ENCODE results near the gene MLPH. TPM values are rescaled to one million over a fixed set of nuclear protein-coding genes. Genes with fewer than 3 reads are reported as not detected.

Gene MLPH
- total and polyA plus RNA-seq, 2 of the 13 experiments (the other 11 are each of a cell fraction or from before 2014, with no cell fraction given): 0.12 TPM; not detected in 1

DNA sequence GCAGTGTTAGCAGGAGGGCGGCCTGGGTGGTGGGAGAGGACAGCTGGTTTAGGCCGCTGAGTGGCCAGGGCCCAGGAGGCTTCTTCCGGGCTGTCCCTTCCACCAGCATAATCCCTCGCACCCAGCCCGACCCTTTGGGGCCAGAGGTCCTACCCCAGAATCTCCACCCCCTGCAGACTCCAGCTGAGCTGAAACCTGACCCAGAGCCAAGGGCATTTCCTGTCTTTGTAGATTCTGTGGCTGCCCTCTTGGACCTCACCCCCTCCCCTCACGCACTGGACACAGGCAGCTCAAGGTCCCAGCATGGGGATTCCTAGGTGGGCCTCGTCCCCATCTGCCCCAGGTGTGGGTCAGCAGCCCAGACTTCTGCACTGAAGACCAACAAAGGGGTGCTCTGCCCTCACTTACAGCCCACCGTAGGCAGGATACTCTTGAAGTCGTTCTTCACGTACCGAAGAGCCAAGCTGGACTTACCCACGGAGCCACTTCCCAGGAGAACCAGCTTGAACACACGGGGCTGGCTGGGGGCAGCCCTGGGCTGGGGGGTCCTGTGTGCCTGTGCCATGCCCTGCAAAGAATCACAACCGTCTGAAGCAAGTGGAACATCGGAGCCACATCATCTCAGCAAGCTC lies 98.7 kb downstream of the MLPH start (continued):
- TF ChIP-seq, protein P1, sequence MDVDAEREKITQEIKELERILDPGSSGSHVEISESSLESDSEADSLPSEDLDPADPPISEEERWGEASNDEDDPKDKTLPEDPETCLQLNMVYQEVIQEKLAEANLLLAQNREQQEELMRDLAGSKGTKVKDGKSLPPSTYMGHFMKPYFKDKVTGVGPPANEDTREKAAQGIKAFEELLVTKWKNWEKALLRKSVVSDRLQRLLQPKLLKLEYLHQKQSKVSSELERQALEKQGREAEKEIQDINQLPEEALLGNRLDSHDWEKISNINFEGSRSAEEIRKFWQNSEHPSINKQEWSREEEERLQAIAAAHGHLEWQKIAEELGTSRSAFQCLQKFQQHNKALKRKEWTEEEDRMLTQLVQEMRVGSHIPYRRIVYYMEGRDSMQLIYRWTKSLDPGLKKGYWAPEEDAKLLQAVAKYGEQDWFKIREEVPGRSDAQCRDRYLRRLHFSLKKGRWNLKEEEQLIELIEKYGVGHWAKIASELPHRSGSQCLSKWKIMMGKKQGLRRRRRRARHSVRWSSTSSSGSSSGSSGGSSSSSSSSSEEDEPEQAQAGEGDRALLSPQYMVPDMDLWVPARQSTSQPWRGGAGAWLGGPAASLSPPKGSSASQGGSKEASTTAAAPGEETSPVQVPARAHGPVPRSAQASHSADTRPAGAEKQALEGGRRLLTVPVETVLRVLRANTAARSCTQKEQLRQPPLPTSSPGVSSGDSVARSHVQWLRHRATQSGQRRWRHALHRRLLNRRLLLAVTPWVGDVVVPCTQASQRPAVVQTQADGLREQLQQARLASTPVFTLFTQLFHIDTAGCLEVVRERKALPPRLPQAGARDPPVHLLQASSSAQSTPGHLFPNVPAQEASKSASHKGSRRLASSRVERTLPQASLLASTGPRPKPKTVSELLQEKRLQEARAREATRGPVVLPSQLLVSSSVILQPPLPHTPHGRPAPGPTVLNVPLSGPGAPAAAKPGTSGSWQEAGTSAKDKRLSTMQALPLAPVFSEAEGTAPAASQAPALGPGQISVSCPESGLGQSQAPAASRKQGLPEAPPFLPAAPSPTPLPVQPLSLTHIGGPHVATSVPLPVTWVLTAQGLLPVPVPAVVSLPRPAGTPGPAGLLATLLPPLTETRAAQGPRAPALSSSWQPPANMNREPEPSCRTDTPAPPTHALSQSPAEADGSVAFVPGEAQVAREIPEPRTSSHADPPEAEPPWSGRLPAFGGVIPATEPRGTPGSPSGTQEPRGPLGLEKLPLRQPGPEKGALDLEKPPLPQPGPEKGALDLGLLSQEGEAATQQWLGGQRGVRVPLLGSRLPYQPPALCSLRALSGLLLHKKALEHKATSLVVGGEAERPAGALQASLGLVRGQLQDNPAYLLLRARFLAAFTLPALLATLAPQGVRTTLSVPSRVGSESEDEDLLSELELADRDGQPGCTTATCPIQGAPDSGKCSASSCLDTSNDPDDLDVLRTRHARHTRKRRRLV (CRISPR knock-in tag; IDR thresholded peaks at IDR 0.05): no peak
- TF ChIP-seq ZNF644 (CRISPR knock-in tag; IDR thresholded peaks at IDR 0.05; ENCODE audit: low read depth) (peak; percentile 87), ZNF615 (CRISPR knock-in tag; IDR thresholded peaks at IDR 0.05; ENCODE audit: borderline replicate concordance) (0 out of 2 replicates have a peak, but pooled peaks have one; percentile 58), ZNF547 (CRISPR knock-in tag; IDR thresholded peaks at IDR 0.05) (peak; percentile 87), ZNF781 (CRISPR knock-in tag; IDR thresholded peaks at IDR 0.05; ENCODE audit: borderline replicate concordance, not compliant biosample characterization) (no peak), ZNF138 (CRISPR knock-in tag; IDR thresholded peaks at IDR 0.05; ENCODE audit: low read depth) (no peak), ZNF672 (CRISPR knock-in tag; IDR thresholded peaks at IDR 0.05) (no peak), ZNF296 (CRISPR knock-in tag; conservative IDR thresholded peaks at IDR 0.05) (peak; percentile 92), CREM (IDR thresholded peaks at IDR 0.05) (peak; percentile 83; the same call in 1 of the 2 replicates), CREM (CRISPR knock-in tag; IDR thresholded peaks at IDR 0.05) (no peak), ZNF33A (CRISPR knock-in tag; IDR thresholded peaks at IDR 0.05; ENCODE audit: borderline replicate concordance) (no peak), PITX1 (CRISPR knock-in tag; IDR thresholded peaks at IDR 0.05) (peak; percentile 99), ZNF780A (CRISPR knock-in tag; IDR thresholded peaks at IDR 0.05) (no peak)
- TF ChIP-seq, protein P2, sequence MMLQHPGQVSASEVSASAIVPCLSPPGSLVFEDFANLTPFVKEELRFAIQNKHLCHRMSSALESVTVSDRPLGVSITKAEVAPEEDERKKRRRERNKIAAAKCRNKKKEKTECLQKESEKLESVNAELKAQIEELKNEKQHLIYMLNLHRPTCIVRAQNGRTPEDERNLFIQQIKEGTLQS (CRISPR knock-in tag; IDR thresholded peaks at IDR 0.05): no peak; the same call in 1 of the 2 replicates
- TF ChIP-seq, protein P3, sequence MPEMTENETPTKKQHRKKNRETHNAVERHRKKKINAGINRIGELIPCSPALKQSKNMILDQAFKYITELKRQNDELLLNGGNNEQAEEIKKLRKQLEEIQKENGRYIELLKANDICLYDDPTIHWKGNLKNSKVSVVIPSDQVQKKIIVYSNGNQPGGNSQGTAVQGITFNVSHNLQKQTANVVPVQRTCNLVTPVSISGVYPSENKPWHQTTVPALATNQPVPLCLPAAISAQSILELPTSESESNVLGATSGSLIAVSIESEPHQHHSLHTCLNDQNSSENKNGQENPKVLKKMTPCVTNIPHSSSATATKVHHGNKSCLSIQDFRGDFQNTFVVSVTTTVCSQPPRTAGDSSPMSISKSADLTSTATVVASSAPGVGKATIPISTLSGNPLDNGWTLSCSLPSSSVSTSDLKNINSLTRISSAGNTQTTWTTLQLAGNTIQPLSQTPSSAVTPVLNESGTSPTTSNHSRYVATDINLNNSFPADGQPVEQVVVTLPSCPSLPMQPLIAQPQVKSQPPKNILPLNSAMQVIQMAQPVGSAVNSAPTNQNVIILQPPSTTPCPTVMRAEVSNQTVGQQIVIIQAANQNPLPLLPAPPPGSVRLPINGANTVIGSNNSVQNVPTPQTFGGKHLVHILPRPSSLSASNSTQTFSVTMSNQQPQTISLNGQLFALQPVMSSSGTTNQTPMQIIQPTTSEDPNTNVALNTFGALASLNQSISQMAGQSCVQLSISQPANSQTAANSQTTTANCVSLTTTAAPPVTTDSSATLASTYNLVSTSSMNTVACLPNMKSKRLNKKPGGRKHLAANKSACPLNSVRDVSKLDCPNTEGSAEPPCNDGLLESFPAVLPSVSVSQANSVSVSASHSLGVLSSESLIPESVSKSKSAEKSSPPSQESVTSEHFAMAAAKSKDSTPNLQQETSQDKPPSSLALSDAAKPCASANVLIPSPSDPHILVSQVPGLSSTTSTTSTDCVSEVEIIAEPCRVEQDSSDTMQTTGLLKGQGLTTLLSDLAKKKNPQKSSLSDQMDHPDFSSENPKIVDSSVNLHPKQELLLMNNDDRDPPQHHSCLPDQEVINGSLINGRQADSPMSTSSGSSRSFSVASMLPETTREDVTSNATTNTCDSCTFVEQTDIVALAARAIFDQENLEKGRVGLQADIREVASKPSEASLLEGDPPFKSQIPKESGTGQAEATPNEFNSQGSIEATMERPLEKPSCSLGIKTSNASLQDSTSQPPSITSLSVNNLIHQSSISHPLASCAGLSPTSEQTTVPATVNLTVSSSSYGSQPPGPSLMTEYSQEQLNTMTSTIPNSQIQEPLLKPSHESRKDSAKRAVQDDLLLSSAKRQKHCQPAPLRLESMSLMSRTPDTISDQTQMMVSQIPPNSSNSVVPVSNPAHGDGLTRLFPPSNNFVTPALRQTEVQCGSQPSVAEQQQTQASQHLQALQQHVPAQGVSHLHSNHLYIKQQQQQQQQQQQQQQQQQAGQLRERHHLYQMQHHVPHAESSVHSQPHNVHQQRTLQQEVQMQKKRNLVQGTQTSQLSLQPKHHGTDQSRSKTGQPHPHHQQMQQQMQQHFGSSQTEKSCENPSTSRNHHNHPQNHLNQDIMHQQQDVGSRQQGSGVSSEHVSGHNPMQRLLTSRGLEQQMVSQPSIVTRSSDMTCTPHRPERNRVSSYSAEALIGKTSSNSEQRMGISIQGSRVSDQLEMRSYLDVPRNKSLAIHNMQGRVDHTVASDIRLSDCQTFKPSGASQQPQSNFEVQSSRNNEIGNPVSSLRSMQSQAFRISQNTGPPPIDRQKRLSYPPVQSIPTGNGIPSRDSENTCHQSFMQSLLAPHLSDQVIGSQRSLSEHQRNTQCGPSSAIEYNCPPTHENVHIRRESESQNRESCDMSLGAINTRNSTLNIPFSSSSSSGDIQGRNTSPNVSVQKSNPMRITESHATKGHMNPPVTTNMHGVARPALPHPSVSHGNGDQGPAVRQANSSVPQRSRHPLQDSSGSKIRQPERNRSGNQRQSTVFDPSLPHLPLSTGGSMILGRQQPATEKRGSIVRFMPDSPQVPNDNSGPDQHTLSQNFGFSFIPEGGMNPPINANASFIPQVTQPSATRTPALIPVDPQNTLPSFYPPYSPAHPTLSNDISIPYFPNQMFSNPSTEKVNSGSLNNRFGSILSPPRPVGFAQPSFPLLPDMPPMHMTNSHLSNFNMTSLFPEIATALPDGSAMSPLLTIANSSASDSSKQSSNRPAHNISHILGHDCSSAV (CRISPR knock-in tag; IDR thresholded peaks at IDR 0.05; ENCODE audit: borderline replicate concordance): no peak
- TF ChIP-seq, protein P4, sequence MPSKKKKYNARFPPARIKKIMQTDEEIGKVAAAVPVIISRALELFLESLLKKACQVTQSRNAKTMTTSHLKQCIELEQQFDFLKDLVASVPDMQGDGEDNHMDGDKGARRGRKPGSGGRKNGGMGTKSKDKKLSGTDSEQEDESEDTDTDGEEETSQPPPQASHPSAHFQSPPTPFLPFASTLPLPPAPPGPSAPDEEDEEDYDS (CRISPR knock-in tag; IDR thresholded peaks at IDR 0.05): peak; percentile 70; the same call in 1 of the 2 replicates
